Activated CD4-positive, alpha-beta T cell treated with anti-CD3 and anti-CD28 coated beads, Interleukin-2, amount 50 U/mL, for 48 hours (primary cell): Measurements from ENCODE around the gene SMG6.

ENCODE experiments used
- DNase-seq, 2 experiments: peaks; one replicate each; pipeline ENCODE4 v3.0.0-alpha.2; 2020

The SMG6 gene

DNA sequence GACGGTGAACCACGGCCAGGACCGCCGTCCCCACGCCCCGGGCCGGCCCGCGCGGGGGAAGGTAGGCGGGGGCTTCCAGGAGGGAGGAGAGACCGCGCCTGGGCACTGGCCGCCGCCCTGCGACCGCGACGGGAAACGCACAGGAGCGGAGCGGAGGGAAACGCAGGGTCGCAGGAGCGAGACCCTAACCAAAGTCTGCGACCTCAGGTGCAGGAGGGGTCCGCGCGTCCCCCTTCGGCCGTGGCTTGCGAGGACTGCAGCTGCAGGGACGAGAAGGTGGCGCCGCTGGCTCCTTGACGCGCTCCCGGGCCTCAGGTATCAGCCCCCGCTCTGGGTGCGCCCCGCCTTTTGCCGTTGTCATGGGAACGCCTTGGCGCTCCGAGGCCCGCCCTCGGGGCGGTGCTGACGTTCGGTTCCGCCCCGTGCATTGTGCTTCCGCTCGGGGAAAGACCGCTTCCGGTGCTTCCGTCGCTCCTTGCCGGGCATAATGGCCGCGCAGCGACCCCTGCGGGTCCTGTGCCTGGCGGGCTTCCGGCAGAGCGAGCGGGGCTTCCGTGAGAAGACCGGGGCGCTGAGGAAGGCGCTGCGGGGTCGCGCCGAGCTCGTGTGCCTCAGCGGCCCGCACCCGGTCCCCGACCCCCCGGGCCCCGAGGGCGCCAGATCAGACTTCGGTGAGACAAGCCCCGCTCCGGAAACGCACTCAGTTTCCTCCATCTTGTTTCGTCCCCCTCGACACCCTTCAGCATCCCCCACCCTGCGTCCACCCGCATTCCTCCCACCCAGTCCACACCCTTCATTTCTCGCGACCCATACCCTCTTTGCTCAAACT, 261.8 kb downstream of the SMG6 start, which contains the start of gene OVCA2:
OVCA2 (plus strand) TSS at position 462 of the 829 bp plus-strand sequence; CDS start at position 488, 26 bp downstream.
- DNase-seq: peak; percentile 97

- DNase-seq: no peak
Observed at GRCh38 chr17:2040942-2041560, 262.5 kb downstream of the SMG6 start.

GRCh38 chr17:2040219-2040827, 263.3 kb downstream of the SMG6 start:
- DNase-seq: no peak

DNA sequence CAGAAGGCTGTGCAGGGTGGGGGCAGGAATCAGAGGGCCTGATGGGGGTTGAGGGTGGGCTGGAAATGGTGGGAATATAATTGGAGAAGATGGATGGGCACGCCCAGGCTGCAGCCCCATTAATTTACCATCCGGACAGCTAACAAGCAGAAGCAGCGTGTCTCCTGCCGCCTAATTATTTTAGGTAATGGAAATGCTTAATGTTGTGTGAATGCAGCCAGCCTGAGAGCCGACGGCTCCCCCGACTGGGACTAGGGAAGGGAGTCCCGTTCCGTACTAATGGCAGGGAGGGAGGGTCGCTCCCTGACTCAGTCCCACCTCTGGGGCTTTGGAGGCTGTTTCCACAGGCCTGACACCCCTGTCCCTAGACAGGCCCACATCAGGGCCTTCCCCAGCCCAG, 266.4 kb downstream of the SMG6 start:
- DNase-seq: no peak

DNA sequence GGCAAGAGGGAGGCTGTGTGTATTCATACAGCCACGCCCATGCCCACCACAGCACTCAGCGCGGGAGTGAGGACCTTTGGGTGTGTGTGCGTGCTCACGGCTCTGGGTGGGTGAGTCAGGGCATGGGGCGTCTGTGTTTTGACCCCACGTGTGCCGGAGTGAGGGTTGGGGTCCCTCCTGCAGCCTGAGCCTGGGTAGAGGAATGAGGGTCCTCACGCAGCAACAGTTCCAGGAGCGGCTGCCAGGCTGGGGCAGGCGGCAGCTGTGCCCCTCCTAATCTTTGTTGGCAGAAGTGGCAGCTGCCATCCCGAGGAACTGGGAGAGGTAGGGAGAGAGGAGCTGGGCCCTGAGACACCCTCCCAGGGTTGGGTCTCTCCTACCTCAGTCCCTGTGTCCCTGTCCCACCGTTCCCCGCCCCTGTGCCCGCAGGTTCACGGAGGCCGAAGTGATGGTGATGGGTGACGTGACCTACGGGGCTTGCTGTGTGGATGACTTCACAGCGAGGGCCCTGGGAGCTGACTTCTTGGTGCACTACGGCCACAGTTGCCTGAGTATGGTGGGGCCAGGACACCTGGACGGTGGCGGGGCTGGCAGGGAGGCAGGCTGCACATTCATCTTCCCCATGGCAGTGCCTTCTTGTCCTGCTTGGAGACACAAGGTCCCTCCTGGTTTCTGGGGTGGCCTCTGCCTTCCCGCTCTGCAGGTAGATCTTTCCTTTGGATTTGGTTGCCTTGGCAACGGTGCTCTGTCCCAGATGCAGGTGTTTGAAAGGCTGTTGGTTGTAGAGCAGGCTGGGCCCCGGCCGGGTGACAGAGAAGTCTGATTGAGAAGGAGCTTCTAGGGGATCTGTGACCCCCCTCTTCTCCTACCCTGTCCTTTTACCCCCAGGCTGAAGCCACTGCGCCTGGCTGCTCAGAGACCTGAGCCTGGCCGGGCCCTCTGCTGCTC, 267.8 kb downstream of the SMG6 start:
- DNase-seq: no peak

- no peak for DNase-seq
Observed at GRCh38 chr17:2034806-2035540, 268.6 kb downstream of the SMG6 start.

- DNase-seq: no peak
Observed at GRCh38 chr17:2034157-2034556, 269.4 kb downstream of the SMG6 start.

DNA sequence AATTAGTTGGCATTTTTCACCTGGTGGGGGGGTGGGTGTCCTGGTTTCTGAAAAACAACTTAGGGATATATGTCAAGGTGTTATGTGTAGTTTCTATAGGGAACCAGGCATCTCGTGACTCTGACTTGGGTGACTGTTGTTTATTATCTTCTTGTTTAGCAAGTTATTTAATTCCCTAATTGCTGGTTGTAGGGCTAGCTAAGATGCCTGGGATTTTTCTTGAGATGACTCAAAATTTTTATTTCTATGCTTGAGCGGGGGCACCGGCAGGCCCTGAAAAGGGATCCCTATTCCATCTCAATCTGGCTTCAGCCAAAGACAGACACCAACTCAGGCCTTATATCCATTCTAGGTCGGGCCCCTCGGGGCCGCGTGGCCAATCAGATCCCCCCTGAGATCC, 270.4 kb downstream of the SMG6 start:
- DNase-seq: no peak

DNA sequence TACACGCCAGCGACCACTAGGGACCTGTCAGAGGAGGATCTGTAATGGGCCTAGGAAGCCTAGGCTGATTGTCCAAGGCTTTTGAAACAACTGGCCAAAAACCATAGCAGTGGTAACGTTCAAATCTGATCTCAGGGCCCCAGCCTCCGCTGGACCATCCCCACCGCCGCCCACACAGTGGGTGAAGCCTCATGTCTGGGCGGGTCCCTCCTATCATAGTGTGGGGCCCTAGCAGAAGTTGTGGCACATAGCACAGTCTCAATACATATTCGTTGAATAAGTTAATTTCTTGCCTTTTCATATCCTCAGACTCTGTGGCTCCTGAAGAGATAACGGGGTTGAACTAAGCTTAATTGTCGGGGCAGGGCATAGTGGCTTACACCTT, 272.8 kb downstream of the SMG6 start:
- peak; percentile 56 to 65 for DNase-seq

DNA sequence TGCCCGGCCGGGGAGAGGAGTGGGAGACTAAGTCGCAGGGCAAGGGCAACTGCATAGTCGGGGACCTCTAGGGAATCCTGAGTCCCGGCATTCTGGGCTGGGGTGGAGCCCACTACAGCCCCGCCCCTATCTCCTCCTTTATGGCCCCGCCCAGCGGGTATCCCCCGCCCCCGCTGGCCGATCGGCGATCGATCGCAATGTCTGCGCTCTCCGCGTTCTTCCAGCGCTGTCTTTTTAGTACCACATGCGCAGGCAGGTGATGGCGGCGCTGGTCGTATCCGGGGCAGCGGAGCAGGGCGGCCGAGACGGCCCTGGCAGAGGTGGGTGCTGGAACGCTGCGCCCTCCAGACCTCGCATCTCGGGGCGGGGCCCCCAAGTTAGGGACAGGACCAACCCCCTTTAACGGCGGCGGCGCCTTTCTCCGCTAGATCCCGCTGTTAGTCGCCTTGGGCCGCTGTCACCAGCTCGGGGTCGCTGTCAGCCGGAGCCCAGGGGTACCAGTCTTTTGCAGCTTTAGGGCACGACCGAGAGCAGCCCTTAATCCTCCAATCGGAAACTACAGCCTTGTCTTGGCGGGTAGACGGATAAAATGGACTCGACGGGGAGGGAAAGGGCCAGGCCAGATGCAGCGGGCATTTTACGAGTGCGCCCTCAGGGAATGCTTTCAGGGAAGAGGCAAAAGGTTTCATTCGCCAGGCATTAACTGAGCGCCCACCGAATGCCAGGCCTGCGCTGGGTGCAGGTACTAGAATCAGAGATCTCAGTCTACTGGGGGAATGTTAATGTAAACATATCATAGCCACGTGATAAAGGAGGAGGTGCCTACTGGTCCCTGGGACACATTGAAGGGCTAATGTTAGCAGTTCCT, 273.4 kb downstream of the SMG6 start, which contains the start of gene DPH1:
DPH1 (plus strand) TSS at position 243 of the 868 bp plus-strand sequence; CDS start at position 260, 17 bp downstream.
- peak; percentile 84 to 88 for DNase-seq

DNA sequence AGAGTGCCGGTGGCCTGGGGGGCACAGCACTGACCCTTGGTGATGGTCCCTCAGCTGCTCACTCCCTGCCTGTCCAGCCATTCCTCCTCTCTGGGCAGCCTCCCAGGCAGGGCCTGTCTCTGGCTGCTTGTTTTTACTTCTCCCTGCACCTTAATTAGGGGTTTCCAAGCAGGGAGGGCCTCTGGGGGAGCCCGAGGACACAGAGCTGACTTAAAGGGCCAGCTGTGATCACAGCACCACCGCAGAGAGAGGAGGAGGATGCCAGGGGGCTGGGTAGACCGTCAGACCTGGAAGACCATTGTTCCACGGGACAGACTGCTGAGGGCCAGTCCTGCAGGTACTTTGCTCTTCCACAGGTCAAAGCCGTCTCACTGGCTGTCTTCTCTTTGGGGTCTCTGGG, 274.8 kb downstream of the SMG6 start:
- DNase-seq: no peak

DNA sequence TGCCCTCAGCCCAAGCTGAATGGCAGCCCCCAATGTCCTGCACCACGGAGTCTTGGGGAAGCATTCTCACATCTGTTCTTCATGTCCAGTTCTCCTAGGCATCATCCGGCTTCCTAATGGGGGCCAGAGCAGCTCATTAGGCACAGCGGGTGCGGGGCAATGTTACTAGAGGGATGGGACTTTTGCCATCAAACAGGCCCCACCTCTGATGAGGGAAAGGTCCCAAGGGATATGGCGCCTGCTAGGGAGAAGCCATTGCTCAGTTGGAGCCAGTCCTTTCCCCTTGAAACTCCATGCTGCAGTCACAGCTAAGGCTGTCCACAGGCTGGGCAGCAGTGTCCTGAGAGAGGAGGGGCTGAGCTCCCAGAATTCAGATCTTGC, 275.4 kb downstream of the SMG6 start:
- no peak for DNase-seq

- DNase-seq: no peak
Observed at GRCh38 chr17:2027528-2028233, 275.9 kb downstream of the SMG6 start.

DNA sequence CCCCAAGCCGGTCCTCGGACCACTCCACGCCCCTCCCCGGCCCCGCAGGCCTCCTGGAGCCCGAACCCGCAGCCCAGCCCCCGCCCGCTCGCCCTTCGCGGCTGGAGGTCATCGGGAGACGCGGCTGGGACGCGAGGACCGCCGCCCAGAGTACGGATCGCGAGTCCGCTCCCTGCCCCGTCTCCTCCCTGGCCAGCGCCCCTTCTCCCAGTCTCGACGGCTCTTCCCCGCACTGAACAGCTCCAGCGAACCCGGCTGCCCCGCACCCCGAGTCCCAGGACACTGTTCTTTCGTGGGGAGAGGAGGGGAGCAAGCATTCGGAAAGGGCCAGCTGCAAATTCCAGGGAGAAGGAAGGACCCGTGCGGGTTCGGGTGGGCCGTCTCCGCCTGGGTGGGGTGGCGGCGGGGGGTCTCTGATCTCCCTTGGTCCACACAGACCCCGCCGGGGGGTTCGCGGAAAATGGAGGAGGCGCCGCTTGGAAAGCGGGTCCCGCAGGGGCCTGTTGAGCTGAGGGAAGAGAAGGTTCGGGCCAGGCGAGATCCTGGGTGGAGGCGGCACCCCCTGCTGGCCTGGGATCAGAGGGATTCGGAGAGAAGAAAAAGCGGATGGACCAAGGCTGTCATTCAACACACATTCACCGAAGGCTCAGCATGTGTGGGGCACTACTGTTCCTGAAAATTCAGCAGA, 277.8 kb downstream of the SMG6 start:
- DNase-seq: peak; percentile 44 to 61

DNA sequence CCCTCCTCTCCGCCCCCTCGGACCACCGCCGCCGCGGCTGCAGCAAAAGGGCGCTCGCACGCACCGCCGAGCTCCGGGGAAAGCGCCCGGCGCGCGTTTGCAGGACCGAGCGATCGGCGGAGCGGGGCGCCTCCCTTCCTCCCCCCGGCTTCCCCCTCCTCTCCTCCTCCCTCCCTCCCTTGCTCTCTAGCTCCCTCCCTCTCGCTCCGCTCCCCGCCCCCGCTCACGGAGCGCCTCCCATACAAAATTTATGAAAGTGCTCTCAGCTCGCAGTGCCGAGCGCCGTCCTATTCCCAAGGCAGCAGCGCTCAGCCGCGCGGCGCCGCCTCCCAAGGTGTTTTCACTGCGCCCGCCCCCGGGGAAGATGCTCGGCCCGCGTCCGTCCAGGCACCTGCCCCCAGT, 278.4 kb downstream of the SMG6 start, which contains the start of gene RTN4RL1:
RTN4RL1 (minus strand) TSS at position 115 of the 402 bp plus-strand sequence. CDS start 469 bp downstream, outside the sequence.
- peak; percentile 65 to 69 for DNase-seq

- peak in 1 of 2 experiments; percentile 21 for DNase-seq
Observed at GRCh38 chr17:2024572-2025219, 278.9 kb downstream of the SMG6 start.

GRCh38 chr17:2023692-2024571, 279.7 kb downstream of the SMG6 start:
- DNase-seq: peak; percentile 20 to 31

GRCh38 chr17:2023256-2023655, 280.3 kb downstream of the SMG6 start:
- DNase-seq: no peak
